PC-3 (cell line): Measurements from ENCODE around the gene IRGM.

Experiments used
- CTCF ChIP-seq: fragments of 300-600 bp; sonication (generic); conservative IDR thresholded peaks from 2 replicates; pipeline ENCODE4 v1.5.1; 2017; ENCODE audit warnings: antibody characterized with exemption, low read depth, mild to moderate bottlenecking, low read length
- EZH2 ChIP-seq: fragments of 300-600 bp; sonication (generic); IDR thresholded peaks from one replicate; pipeline ENCODE4 v1.6.1; 2017; ENCODE audit warnings: antibody characterized with exemption, mild to moderate bottlenecking, low read length; ENCODE audit not compliant: unreplicated experiment

- TF ChIP-seq CTCF (no peak), EZH2 (no peak)
Measured at GRCh38 chr5:150797384-150797783, 48.9 kb upstream of the IRGM start.
